22Rv1 (cell line): ENCODE measurements around the gene TECPR1.

Experiments used
- H3K27ac ChIP-seq: fragments of 450-650 bp; 2 replicates; pipeline ENCODE4 v1.5.1; 2017
- ZFX ChIP-seq: fragments of 450-650 bp; IDR thresholded peaks from 2 replicates; pipeline ENCODE4 v1.6.1; 2017; ENCODE audit warnings: antibody characterized with exemption, borderline replicate concordance
- TF ChIP-seq, protein P1 (sequence below): fragments of 450-650 bp; IDR thresholded peaks from 2 replicates; pipeline ENCODE4 v1.5.1; 2017; ENCODE audit warnings: mild to moderate bottlenecking

The TECPR1 gene

GRCh38 chr7:98178762-98179490 lies 73.1 kb downstream of the TECPR1 start:
- no peak overlapping the region for H3K27ac ChIP-seq
- TF ChIP-seq ZFX: no peak
- TF ChIP-seq, protein P1, sequence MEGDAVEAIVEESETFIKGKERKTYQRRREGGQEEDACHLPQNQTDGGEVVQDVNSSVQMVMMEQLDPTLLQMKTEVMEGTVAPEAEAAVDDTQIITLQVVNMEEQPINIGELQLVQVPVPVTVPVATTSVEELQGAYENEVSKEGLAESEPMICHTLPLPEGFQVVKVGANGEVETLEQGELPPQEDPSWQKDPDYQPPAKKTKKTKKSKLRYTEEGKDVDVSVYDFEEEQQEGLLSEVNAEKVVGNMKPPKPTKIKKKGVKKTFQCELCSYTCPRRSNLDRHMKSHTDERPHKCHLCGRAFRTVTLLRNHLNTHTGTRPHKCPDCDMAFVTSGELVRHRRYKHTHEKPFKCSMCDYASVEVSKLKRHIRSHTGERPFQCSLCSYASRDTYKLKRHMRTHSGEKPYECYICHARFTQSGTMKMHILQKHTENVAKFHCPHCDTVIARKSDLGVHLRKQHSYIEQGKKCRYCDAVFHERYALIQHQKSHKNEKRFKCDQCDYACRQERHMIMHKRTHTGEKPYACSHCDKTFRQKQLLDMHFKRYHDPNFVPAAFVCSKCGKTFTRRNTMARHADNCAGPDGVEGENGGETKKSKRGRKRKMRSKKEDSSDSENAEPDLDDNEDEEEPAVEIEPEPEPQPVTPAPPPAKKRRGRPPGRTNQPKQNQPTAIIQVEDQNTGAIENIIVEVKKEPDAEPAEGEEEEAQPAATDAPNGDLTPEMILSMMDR: no peak

- no peak for TF ChIP-seq ZFX
- TF ChIP-seq, protein P1: no peak
- no peak overlapping the region for H3K27ac ChIP-seq
Observed at GRCh38 chr7:98178321-98178720, 73.7 kb downstream of the TECPR1 start.

DNA sequence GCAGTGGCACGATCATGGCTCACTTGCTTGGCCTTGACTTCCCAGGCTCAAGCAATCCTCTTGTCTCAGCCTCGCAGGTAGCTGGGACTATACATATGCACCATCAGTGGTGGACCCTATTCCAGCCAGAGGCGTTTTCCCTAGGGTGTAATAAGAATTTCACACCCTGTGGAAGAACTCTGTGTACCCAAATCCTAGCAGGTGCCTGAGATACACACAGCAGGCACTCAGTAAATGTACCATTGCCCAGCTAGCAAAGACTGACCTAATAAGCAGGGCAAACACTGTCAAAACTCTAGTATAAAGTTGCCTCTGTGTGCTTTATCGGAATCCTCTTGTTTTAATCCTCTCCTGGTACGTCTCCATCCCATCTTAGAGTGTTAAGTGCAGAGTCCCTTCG lies 74.5 kb downstream of the TECPR1 start:
- no peak for TF ChIP-seq ZFX
- H3K27ac ChIP-seq: no peak overlapping the region

DNA sequence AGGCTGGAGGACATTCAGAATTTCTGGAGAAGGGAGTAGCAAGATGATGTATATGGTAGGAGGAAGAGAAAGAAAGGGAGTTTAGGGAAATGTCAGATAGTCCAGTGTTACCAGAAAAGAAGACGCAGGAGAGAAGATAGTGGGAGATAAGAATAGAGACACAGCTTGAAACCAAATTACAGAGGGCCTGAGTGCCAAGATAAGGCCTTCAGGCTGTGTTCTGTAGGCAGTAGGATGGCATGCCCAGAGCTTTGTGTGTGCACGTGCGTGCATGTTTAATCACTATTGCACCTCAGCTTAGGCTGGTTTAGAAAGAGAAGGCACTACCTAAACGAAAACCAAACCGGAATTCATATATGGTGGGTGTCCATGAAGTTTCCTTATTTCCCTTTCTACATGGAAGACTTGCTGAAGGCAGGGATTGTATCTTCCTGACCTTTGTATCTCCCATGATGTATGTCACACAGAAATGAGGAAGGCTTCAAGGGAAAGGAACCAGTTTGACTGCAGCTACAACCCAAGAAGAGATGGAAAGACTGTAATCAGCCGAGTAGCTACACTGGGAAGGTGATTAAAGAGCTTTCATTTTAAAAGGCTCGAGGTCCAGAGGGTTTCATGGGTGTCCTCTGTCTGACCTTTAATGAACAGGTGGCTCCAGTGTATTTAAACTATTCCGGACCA lies 76.6 kb downstream of the TECPR1 start:
- TF ChIP-seq, protein P1: no peak
- no peak for TF ChIP-seq ZFX
- H3K27ac ChIP-seq: no peak overlapping the region

DNA sequence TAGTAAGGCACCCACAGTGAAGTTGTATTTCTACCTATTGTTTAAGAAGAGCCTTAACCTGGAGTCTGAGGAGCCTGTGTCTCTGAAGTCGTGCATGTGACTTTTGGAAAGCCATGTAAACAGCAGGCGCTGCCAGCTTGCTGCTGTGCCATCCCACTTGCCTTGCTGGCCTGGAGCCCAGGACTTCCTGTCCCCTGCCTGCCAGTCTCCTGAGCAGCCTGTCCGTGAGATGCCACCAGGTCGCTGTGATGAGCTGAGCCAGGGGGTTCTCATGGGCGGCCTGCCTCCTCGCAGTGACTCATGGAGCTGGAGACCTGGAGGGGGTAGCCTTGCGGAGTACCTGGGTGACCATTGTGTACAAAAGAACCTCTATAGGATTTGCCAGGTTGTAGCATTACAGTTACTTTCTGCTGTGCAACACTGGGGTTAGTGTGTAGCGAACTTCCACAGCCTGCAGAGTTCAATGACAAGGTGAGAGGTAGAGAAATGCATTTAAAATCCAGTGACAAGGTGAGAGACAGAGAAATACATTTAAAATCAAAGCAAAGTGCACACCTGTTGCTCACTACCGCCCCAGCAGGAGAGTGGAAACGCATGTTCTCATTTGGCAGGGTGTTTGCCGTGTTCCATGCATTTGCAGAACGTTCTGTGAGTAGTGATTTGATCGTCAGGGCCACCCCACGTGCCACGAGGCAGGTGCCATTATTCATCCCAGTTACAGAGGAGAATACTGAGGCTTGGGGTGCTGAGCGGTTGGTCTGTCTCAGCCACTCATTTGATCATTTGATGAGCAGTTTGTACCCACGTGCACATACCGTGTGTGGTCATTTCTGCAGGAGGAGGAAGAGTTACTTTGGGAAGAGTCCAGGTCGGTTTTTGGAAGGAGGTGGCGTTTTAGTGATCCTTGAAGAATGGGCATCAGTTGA lies 77.4 kb downstream of the TECPR1 start:
- H3K27ac ChIP-seq: no peak overlapping the region
- no peak for TF ChIP-seq ZFX
- TF ChIP-seq, protein P1: peak; percentile 9; the same call in 1 of the 2 replicates

DNA sequence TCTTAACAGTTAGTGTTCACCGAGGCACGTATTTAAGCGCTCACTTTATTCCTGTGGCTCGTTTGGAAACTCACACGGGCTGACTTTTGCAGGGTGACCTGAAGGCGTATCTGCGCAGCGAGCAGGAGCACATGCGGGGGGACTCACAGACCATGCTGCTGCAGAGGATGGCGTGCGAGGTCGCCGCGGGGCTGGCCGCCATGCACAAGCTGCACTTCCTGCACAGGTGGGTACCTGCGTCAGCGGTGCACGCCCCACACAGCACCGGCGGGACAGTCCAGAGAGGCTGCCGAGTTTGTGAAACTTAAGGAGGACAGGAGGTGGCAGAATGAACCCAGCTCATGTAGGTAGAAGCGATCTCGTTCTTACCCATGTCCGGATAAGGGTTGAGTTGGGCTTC lies 80.6 kb downstream of the TECPR1 start:
- H3K27ac ChIP-seq: no peak overlapping the region
- TF ChIP-seq, protein P1: no peak

DNA sequence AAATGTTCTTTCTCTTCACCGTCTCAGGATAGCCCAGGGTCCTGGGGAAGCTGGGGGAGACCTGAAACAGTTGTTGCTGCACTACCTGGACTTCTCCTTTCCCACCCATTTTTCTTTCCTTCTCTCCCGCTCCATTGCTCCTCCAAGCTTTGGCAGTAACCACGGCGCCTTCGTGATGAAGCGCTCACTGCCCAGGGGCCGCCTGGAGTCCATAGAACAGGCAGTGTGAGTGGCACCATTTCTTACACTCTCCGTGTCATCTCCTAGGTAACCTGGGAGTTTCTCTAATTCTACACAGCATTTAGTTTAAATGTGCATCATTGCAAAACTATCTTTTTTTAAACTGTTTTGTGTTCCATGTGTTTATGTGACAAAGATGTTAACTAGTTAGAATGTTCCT lies 81.1 kb downstream of the TECPR1 start:
- H3K27ac ChIP-seq: no peak overlapping the region
- TF ChIP-seq, protein P1: no peak
- TF ChIP-seq ZFX: no peak
